ENCODE data around the gene DYNC1I1.

The DYNC1I1 gene

DNA sequence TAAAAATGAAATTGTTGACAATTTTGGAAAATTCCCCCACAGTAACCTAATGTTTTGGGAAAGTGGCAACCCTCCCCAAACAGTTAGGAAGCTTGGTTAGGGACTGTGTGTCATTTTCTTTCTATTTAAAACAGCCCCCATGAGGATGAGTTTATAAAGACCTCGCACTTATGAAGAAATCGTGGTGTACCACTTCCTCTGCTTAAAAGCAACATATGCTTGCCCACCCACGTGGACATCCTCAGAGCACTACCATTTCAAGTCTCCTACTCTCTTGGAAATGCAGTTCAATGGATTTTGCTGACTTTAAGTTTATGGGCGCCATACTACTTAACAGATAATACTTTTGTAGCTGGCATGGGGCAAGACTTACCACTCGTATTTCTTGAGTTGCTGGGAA lies 223.8 kb downstream of the DYNC1I1 start:
- TF ChIP-seq EZH2phosphoT487 (conservative IDR thresholded peaks at IDR 0.05; ENCODE audit: low read length), result no peak
- TF ChIP-seq, protein P1, sequence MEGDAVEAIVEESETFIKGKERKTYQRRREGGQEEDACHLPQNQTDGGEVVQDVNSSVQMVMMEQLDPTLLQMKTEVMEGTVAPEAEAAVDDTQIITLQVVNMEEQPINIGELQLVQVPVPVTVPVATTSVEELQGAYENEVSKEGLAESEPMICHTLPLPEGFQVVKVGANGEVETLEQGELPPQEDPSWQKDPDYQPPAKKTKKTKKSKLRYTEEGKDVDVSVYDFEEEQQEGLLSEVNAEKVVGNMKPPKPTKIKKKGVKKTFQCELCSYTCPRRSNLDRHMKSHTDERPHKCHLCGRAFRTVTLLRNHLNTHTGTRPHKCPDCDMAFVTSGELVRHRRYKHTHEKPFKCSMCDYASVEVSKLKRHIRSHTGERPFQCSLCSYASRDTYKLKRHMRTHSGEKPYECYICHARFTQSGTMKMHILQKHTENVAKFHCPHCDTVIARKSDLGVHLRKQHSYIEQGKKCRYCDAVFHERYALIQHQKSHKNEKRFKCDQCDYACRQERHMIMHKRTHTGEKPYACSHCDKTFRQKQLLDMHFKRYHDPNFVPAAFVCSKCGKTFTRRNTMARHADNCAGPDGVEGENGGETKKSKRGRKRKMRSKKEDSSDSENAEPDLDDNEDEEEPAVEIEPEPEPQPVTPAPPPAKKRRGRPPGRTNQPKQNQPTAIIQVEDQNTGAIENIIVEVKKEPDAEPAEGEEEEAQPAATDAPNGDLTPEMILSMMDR (IDR thresholded peaks at IDR 0.05; ENCODE audit: insufficient read depth, low read length, poor library complexity, severe bottlenecking), result no peak
- Histone ChIP-seq H3F3A (ENCODE audit: insufficient read depth) (no peaks in the 10 kb centered on the region), H3K4me2 (ENCODE audit: low read depth, low read length, poor library complexity, severe bottlenecking) (no peak overlapping the region), H3K4me3 (ENCODE audit: insufficient read depth, low read length, poor library complexity, severe bottlenecking) (no peak overlapping the region), H2AFZ (ENCODE audit: low read depth, low read length, severe bottlenecking) (no peak overlapping the region), H3K27me3 (ENCODE audit: low read length) (no peaks in the 10 kb centered on the region), H3K27ac (ENCODE audit: low read depth, low read length) (no peak overlapping the region), H3K9me3 (ENCODE audit: insufficient read depth, low read length) (no peaks in the 10 kb centered on the region), H3K79me2 (ENCODE audit: insufficient read depth, low read length) (no peaks in the 10 kb centered on the region), H3K9ac (ENCODE audit: low read length) (no peak overlapping the region), H3K36me3 (ENCODE audit: low read length) (no peaks in the 10 kb centered on the region), H3K9me2 (replicated peaks; ENCODE audit: insufficient read depth, low read length) (no peaks in the 10 kb centered on the region), H4K20me1 (ENCODE audit: low read depth, low read length) (no peaks in the 10 kb centered on the region)

DNA sequence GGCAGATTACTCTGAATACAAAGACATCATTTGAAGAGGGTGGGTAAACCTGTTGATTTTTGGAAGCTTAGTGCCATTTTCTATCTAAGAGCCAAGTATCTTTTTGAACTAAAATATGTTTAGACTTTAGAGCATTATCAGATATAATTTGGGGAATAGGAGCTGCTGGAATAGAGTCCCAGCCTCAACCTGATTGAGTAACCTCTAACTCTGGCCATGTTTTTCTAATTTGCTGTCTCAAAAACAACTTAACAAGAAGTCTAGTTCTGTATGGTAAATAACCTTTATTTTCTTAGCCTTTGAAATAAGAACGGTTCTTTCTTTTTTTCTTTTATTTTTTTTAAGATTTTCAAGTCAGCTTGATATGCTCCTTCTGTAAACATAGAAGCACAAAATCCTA lies 224.5 kb downstream of the DYNC1I1 start:
- no peaks in the 10 kb centered on the region for H4K20me1 ChIP-seq (ENCODE audit: low read depth, low read length)
- no peaks in the 10 kb centered on the region for H3F3A ChIP-seq (ENCODE audit: insufficient read depth)
- no peaks in the 10 kb centered on the region for H3K36me3 ChIP-seq (ENCODE audit: low read length)
- no peak overlapping the region for H2AFZ ChIP-seq (ENCODE audit: low read depth, low read length, severe bottlenecking)
- no peak overlapping the region for H3K4me2 ChIP-seq (ENCODE audit: low read depth, low read length, poor library complexity, severe bottlenecking)
- H3K9me3 ChIP-seq (ENCODE audit: insufficient read depth, low read length), result no peaks in the 10 kb centered on the region
- H3K9me2 ChIP-seq (replicated peaks; ENCODE audit: insufficient read depth, low read length), result no peaks in the 10 kb centered on the region
- no peak overlapping the region for H3K27ac ChIP-seq (ENCODE audit: low read depth, low read length)
- no peak overlapping the region for H3K4me3 ChIP-seq (ENCODE audit: insufficient read depth, low read length, poor library complexity, severe bottlenecking)
- TF ChIP-seq, protein P1 (IDR thresholded peaks at IDR 0.05; ENCODE audit: insufficient read depth, low read length, poor library complexity, severe bottlenecking), result no peak
- TF ChIP-seq EZH2phosphoT487 (conservative IDR thresholded peaks at IDR 0.05; ENCODE audit: low read length), result no peak
- no peaks in the 10 kb centered on the region for H3K79me2 ChIP-seq (ENCODE audit: insufficient read depth, low read length)
- no peaks in the 10 kb centered on the region for H3K27me3 ChIP-seq (ENCODE audit: low read length)
- no peak overlapping the region for H3K9ac ChIP-seq (ENCODE audit: low read length)

DNA sequence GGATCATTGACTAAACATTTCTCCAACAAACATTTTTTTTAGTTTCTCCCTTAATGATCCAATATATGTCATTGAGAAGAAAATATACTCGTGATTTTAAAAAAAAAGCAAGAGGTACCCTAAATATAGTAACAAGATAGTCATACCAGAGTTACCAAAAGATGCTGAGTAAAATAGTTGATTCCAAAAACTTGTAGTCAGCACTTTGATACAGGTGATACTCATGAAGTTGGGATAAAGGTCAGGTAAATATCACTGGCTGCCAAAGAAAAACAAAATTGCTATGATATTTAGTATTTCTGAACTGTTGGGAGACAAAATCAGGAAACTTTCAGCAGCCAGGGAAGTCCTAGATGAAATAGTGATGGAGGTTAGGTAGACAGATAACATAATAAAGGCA lies 225.3 kb downstream of the DYNC1I1 start:
- no peak overlapping the region for H3K27ac ChIP-seq (ENCODE audit: low read depth, low read length)
- H3K27me3 ChIP-seq (ENCODE audit: low read length), result no peaks in the 10 kb centered on the region
- TF ChIP-seq, protein P1 (IDR thresholded peaks at IDR 0.05; ENCODE audit: insufficient read depth, low read length, poor library complexity, severe bottlenecking), result no peak
- TF ChIP-seq EZH2phosphoT487 (conservative IDR thresholded peaks at IDR 0.05; ENCODE audit: low read length), result no peak
- no peak overlapping the region for H3K4me2 ChIP-seq (ENCODE audit: low read depth, low read length, poor library complexity, severe bottlenecking)
- no peaks in the 10 kb centered on the region for H3K79me2 ChIP-seq (ENCODE audit: insufficient read depth, low read length)
- H4K20me1 ChIP-seq (ENCODE audit: low read depth, low read length), result no peaks in the 10 kb centered on the region
- H3K4me3 ChIP-seq (ENCODE audit: insufficient read depth, low read length, poor library complexity, severe bottlenecking), result no peak overlapping the region
- H3K9me2 ChIP-seq (replicated peaks; ENCODE audit: insufficient read depth, low read length), result no peaks in the 10 kb centered on the region
- H3F3A ChIP-seq (ENCODE audit: insufficient read depth), result no peaks in the 10 kb centered on the region
- H3K36me3 ChIP-seq (ENCODE audit: low read length), result no peaks in the 10 kb centered on the region
- H3K9ac ChIP-seq (ENCODE audit: low read length), result no peak overlapping the region
- no peaks in the 10 kb centered on the region for H3K9me3 ChIP-seq (ENCODE audit: insufficient read depth, low read length)
- no peak overlapping the region for H2AFZ ChIP-seq (ENCODE audit: low read depth, low read length, severe bottlenecking)
